Ecto neural progenitor cell (in vitro differentiated cells): ENCODE results near the gene SYNE2.

ENCODE experiments used
- DNase-seq: peaks from one replicate; pipeline ENCODE4 v3.0.0-alpha.2; 2018; ENCODE audit warnings: low spot score

Gene SYNE2

DNA sequence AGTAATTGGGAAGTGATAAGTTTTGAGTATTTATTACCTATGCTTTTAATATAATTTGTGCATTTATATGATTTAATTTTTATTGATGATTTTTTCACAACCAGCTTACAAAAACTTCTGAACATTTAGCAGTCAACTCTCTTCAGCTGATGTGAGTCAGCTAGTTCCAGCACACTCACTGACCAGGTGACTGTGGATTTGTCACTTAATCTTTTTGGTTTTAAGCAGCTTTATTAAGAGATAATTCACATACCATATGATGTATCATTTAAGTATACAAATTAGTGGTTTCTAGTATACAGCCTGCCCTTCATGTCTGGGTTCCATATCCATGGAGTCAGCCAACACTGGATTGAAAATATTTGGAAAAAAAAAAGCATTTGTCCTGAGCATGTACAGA lies 103.5 kb downstream of the SYNE2 start:
- no peak for DNase-seq

DNA sequence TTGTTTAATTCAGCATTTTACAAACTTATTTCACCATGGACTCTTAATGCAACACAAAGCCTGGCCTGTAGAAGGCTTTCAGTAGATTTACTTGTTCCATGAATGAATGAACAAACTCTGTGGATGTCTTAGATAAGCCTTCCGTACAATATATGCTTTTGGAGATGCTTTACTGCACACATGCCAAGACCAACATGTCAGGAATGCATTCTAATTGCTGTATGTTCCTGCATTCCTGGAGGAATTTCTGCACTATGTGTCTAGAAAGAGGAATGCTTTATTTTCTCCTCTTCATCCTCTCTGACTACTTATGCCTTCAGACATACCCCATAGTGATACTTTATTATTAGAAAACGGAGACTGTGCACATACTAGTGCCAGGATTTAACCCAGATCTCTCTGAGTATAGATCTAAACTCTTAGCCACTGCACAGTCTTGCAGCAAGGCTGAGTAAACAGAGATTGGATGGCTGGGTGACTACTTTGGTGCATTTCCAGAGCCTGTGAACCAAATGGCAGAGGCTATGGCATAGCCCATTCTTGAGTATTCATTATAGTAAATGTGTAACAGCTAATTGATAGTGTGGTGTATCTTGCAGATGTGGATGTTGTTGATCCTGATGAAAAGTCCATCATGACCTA lies 108.2 kb downstream of the SYNE2 start:
- no peak for DNase-seq

DNA sequence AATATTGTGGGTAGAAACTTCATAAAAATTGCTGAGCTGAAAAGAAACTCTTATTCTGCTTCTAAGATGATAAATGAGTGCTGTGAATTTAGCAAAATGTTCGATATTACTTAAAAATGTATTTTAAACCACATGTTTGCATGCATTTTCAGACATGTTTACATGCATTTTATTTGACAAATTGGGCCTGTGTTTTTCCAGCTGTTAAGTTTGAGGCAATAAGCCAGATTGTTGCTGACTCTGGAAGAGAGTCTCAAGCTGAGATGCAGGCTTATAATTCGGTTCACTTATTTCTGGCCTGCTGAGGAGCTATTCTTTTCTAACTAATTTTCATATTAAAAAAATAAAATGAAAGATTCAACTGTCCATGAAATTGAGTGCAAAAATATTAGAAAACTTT lies 110.1 kb downstream of the SYNE2 start:
- DNase-seq = no peak

DNA sequence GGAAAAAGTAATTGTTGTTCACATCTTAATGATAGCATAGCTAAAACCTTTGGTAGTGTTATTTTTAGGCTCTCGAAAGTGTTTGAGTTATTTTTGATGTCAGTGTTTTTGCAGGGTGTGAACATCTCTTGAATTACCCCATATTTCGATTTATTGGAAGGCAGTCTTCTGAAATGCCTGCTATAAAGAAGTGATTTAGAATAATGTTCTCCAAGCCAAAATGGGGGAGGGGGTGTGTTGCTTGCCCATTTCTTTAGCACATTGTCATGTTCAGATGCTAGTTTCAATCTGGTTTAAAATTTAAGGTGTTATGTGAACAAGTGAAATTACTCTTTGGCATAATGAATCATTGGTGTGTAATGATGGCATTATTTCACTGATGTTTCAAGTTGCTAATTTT lies 110.6 kb downstream of the SYNE2 start:
- no peak for DNase-seq

DNA sequence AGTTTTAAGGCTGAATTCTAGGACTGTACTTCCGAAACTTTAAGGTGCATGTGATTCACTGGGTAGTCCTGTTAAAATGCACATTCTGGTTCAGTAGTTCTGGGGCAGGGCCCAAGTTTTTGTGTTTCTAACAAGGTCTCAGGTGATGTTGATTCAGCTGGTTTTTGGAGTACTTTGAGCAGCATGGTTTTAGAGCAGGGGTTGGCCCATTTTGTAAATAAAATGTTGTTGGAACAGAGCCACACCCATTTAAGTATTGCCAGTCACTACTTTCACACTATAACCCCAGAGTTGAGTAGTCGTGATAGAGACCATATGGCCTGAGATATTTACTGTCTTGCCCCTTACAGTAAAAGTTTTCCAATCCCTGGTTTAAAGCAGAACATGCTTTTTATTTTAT lies 111.3 kb downstream of the SYNE2 start:
- no peak for DNase-seq

DNA sequence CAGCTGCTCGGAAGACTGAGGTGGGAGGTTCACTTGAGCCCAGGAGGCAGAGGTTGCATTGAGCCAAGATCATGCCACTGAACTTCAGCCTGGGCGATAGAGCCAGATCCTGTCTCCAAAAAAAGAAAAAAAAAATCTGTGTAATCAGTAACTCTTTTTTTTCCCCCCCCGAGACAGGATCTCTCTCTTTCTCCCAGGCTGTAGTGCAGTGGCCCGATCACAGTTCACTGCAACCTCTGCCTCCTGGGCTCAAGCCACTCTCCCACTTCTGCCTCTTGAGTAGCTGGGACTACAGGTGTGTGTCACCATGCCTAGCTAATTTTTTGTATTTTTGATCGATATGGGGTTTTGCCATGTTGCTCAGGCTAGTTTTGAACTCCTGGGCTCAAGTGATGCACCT lies 113.6 kb downstream of the SYNE2 start:
- no peak for DNase-seq

DNA sequence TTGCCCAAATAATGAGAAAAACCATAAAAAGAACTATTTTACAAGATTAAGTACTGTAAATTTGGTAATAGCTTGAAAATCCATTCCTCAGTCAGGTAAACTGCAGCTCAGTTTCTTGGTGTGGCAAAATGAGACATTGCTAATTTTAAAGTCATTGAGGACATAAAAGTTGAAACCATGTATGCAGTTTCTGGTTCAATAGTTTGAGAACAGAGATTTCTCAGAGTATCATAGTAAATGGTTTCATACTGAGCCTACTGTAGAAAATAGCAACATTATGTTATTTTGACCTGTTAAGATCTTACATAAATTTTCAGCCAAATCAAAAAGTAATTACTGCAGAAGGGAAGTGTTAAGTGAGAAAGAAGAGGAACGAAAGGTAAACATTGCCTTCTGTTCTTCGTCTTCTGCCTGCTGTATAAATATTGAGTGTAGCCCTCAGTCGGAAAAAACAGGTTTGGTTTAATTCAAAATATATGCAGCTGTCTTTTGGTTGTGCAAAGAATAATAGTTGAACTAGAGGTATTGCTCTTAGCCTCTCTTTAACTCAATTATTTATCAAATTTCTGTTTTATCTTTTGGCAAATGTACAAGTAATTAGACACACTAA lies 119.6 kb downstream of the SYNE2 start:
- no peak for DNase-seq

DNA sequence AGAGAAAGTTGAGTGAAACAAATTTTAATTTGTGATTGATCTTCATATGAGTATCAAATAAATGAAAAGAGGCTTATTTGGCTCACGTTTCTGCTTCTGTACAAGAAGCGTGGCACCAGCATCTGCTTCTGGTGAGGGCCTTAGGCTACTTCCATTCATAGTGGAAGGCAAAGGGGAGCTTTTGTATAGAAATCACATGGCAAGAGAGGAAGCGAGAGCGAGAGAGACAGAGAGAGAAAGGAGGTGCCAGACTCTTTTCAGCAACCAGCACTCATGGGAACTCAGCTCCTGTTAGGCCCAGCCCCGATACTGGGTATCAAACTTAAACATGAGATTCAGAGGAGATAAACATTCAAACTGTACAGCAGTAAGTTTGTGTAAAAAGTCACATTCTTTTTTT lies 121.4 kb downstream of the SYNE2 start:
- DNase-seq = no peak

DNA sequence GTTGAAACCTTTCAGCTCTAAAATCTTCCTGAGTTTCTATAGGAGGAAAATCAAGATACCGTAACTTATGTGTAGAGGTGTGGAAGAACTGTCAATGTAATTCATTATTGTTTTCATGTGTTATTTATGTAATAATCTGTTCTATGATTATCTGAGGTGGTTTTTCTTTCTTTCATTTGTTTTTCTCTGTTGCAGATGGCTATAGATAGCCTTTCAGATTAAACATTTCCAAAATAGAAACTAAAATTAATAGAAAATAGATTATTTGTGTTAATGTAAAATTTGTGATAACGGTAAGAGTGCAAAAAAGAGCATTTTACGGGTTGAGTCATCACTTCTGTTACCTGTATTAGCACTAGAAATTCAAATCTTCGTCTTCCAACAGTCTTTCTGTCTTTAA lies 128.8 kb downstream of the SYNE2 start:
- DNase-seq = no peak

DNA sequence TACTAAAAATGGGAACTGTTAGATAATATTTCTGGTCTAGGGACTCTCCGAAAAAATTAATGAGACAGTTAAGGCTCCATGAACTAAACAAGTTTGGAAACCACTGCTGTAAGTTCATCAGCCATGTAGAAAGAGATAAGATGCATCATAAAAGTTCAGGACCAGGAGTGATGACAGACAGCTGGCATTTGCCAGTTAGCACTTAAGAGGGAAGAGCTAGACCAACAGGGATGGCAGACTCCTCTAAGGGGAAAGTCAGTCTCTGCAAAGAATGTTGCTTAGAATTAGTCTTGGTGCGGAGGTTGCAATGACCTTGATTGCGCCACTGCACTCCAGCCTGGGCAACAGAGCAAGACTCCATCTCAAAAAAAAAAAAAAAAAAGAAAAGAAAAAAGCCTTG lies 129.4 kb downstream of the SYNE2 start:
- DNase-seq = no peak

DNA sequence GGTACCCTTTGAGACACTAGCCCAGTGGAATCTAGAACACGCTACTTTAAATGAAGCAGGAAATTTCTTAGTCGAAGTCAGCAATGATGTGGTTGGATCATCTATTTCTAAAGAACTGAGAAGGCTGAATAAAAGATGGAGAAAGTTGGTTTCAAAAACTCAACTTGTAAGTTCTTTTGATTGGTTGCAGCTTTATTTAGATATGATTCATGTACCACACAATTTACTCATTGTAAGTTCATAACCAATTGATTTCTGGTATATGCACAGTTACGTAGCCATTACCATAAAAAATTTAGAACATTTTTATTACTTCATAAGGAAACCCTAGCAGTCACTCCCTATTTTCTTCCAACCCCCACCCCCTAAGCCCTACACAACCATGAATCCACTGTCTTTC lies 129.8 kb downstream of the SYNE2 start:
- DNase-seq = no peak

DNA sequence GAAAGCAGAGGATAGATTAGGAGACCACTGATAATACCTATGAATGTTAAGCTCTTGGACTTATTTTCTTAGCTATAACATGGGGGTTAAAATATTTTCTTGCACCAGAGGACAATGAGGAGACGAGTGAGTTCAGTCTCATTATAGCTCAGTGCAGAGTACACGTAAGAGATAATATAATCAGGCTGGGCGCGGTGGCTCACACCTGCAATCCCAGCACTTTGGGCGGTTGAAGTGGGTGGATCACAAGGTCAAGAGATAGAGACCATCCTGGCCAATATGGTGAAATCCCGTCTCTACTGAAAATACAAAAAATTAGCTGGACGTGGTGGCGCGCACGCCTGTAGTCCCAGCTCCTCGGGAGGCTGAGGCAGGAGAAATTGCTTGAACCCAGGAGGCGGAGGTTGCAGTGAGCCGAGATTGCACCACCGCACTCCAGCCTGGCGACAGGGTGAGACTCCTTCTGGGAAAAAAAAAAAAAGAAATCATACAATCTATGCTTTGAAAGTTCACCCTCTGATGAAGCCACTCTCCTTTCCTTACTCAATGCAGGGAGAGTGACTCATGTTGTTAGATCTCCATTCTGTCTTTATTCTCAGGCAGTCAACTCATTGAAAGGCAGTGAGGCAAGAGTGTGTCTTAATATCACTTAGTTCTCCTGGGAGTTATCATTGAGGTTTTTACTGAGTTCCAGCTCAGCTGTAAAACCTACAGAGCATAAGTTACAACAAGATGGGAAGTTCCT lies 134.2 kb downstream of the SYNE2 start:
- no peak for DNase-seq

DNA sequence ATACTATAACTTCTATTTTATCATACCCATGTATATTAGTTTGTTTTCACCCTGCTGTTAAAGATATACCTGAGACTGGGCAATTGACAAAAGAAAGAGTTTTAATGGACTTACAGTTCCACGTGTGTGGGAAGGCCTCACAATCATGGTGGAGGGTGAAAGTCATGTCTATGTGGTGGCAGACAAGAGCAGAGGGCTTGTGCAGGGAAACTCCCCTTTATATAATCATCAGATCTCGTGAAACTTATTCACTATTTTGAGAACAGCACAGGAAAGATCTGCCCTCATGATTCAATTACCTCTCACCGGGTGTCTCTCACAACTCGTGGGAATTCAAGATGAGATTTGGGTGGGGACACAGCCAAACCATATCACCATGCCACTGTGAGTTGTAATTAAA lies 135.8 kb downstream of the SYNE2 start:
- no peak for DNase-seq

DNA sequence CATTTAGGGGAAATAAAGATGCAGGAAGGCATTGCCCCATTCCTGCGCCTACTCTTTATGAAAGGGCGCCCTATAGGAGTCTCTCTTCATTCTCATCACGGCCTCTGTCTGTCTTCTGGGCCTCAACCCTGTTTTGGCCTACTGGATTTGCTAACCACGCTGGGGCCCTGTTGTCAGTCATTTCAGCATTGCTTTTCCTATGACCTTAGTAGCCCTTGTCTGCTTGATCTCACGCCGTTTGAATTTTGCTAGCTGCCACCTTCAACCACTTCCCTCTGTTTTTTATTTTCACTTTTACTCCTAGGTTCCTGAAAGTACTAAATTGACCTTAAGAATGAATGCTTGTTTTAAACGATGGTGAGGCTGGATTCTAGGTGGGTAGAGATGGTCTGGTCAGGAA lies 139.0 kb downstream of the SYNE2 start:
- DNase-seq = no peak

DNA sequence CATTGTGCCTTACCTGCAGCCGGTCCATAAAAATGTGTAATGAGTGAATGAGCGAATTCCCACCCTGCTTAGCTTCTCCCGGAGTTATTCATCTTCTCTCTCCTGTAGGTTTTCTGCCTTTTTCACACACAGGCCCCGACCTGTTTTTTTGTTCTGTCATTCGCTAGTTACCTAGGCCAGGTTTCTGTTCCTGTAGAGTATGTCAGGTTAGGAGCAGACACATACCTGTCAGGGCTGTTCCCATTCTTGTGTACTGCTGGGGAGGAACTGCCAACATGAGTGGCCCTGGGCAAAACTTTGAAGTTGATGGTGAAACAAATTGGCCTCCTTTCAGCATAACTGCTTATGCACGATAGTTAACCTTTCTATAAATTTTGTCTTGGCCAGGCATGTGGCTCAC lies 140.1 kb downstream of the SYNE2 start:
- DNase-seq = no peak

DNA sequence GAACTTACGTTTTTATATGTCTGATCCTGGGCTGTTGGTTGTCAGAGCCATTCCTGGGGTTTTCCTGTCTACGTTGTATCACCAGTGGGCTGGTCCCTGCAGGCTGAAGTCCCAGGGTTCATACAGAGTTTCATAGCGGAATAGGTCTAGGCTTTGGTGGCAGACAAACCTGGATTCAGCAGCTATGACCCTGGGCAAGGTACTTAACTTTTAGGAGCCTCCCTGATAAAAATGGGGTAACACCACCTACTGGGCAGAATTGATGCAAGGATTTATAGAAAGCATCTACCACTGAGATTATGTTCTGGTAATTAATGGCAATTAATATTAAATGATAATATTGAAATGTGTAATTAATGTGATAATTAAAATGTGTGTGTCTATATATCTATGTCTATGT lies 141.2 kb downstream of the SYNE2 start:
- no peak for DNase-seq

DNA sequence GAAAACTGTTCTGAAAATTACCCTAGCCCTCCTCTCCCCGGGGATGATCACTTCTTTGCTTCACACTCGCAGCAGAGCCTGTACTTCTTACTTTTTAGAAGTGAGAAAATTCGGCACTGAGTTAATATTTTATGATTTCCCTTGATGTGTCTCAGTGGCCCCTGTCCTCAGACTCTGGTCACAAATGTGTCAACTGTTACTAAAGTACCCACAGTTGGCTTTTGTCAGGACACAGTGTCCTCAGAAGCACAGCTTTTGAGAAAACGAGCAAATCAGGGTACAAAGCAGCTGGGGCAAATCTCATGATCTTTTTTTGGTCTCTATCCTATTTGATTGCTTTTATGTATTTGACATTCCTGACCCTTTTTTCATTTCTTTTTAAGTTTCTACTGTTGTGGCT lies 142.5 kb downstream of the SYNE2 start:
- DNase-seq = no peak

DNA sequence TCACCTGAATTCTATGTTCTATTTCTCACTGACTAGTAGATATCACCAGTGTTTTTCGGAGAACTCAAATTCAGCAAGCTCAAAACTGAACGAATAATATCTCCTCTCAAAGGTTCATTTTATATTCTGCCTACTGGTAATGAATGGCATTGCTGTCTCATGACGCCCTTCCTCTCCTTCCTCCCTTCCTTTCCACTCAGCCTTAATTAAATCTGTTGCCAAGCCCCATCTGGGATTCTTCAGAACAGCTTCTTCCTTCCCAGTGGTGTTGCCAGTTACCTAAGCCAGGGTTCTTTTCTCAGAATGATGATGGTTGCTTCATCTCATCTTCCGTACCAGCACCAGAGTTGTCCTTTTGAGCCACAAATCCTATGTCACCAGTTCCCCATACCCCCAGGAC lies 143.2 kb downstream of the SYNE2 start:
- DNase-seq = no peak

DNA sequence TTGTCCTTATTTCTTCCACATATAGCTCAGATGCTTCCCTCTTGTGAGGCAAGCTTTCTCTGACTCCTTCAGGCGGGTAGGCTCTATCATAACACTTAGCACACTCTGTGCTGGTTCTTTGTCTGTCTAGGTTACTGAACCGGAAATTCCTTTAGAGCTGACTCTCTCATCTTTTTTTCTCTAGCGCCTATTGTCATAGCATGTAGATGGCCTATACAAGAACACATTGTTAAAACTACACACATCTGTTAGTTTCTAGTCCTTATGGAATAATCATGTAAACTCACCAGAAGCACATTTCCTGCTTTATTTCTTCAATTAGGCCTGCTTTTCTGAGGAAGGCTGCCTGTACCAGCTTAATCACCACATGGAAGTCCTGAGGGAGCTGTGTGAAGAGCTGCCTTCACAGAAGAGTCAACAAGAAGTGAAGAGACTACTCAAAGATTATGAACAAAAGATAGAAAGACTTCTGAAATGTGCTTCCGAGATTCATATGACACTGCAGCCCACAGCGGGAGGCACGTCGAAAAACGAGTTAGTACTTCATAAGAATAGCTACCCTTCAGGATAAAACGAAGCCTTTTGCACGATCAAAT lies 143.9 kb downstream of the SYNE2 start:
- DNase-seq = no peak

DNA sequence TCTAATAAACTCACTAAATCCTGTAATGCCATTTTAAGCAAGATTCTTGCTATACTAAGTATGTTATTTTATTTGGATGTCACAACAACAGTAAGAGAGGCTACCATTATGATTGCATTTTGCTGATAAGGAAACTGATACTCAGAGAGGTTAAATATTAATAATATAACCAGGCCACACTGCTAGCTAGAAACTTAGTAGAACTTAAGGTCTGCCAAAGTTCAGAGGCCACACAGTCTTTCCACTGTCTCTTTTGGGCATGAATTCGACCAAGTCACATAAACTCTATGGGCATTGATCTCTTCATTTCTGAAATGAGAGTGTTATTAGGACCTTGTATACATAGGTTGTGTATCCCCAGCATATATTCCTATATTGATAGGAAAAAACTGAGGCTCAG lies 147.9 kb downstream of the SYNE2 start:
- no peak for DNase-seq

DNA sequence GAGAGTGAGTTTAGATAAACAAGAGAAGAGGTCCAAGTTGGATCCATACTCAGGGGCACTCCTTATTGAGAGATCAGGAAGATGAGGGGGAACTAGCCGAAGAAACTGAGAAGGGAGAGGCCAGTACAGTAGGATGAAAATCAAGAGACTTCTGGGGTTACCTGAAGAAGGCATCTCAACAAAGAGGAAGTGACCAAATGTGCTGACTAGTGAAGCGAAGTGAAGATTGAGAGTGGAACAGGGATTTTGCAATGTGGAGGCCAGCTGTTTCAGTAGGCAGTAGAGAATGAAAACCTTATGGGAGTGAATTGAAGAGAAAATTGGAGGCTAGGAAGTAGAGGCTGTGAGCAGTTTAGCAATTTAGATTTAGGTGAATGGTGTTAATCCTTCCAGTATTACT lies 153.0 kb downstream of the SYNE2 start:
- DNase-seq = no peak

DNA sequence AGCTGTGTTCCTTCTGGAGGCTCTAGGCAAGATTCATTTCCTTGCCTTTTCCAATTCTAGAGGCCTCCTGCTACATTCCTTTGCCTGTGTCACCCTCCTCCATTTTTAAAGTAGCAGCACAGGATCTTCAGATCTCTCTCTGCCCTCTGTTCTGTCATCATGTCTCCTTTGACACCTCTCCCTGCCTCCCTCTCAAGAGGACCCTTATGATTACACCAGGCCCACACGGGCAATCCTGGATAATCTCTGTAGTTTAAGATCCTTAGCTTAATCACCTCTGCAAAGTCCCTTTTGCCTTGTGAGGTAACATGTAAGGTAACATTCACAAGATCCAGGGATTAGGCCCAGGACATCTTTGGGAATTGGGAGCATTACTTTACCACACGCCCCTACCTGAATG lies 155.2 kb downstream of the SYNE2 start:
- no peak for DNase-seq

DNA sequence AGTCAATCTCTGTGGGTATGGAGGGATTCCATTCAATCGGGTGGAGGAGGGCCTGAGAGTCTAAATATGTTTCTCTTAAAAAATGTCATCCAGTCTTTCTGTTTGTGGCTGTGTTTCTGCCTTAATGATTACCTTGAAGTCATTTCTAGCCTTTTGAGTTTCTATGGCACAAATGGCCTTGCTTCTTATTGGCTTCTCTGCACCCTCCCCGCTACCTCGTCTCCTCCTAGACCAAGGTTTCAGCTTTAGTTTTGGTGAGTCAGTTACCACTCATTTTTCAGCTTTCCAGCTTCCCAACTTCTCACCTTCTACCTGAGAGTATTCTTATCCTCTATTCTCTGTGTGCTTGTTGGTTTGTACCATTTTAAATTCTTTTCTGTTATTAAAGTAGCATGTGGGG lies 159.2 kb downstream of the SYNE2 start:
- no peak for DNase-seq
